ENCODE data around the gene ATP6V0E2. TPM values are rescaled to one million over a fixed set of nuclear protein-coding genes. Genes with fewer than 3 reads are reported as not detected.

Gene ATP6V0E2
- total and polyA plus RNA-seq, 2 experiments from 2014 or later, result 11.6 to 25.6 TPM

GRCh38 chr7:149832332-149833041 is 41.3 kb upstream of the ATP6V0E2 start:
- H3K4me1 ChIP-seq (ENCODE audit: insufficient read depth), result no peaks in the 10 kb centered on the region
- no peak overlapping the region for H3K4me3 ChIP-seq
- no peaks in the 10 kb centered on the region for H3K36me3 ChIP-seq (replicated peaks; ENCODE audit: insufficient read depth, low read depth)
- H3K79me2 ChIP-seq, result no peaks in the 10 kb centered on the region
- H3K27ac ChIP-seq, result no peak overlapping the region
- H4K20me1 ChIP-seq (ENCODE audit: insufficient read depth, poor library complexity, severe bottlenecking), result no peaks in the 10 kb centered on the region
- H2AFZ ChIP-seq, result no peak overlapping the region
- WGBS (ENCODE audit: low lambda C conversion rate, missing lambda C conversion rate), result 80% methylated on average over 13 of the region's 13 CpGs
- no peak for TF ChIP-seq EZH2phosphoT487 (IDR thresholded peaks at IDR 0.05; ENCODE audit: low read depth, severe bottlenecking, unreplicated experiment)
- no peak for TF ChIP-seq EZH2 (IDR thresholded peaks at IDR 0.05; ENCODE audit: borderline replicate concordance)
- H3K9me3 ChIP-seq (ENCODE audit: low read depth), result no peaks in the 10 kb centered on the region
- H3K4me2 ChIP-seq, result no peak overlapping the region
- no peaks in the 10 kb centered on the region for H3K9me2 ChIP-seq (replicated peaks; ENCODE audit: insufficient read depth)
- no peaks in the 10 kb centered on the region for H3K27me3 ChIP-seq
- no peak for DNase-seq (ENCODE audit: low spot score)

- Histone ChIP-seq H3K9me3 (ENCODE audit: low read depth) (no peaks in the 10 kb centered on the region), H3K79me2 (no peaks in the 10 kb centered on the region), H3K4me3 (no peak overlapping the region), H3K36me3 (replicated peaks; ENCODE audit: insufficient read depth, low read depth) (no peaks in the 10 kb centered on the region), H2AFZ (no peak overlapping the region), H3K9me2 (replicated peaks; ENCODE audit: insufficient read depth) (no peaks in the 10 kb centered on the region), H3K4me2 (no peak overlapping the region), H3K27ac (no peak overlapping the region), H4K20me1 (ENCODE audit: insufficient read depth, poor library complexity, severe bottlenecking) (no peaks in the 10 kb centered on the region), H3K27me3 (no peaks in the 10 kb centered on the region), H3K4me1 (ENCODE audit: insufficient read depth) (no peaks in the 10 kb centered on the region)
- WGBS (ENCODE audit: low lambda C conversion rate, missing lambda C conversion rate), result 89% methylated on average over 12 of the region's 12 CpGs
- no peak for DNase-seq (ENCODE audit: low spot score)
- no peak for TF ChIP-seq EZH2 (IDR thresholded peaks at IDR 0.05; ENCODE audit: borderline replicate concordance)
Observed at GRCh38 chr7:149833495-149834130, 40.2 kb upstream of the ATP6V0E2 start.

DNA sequence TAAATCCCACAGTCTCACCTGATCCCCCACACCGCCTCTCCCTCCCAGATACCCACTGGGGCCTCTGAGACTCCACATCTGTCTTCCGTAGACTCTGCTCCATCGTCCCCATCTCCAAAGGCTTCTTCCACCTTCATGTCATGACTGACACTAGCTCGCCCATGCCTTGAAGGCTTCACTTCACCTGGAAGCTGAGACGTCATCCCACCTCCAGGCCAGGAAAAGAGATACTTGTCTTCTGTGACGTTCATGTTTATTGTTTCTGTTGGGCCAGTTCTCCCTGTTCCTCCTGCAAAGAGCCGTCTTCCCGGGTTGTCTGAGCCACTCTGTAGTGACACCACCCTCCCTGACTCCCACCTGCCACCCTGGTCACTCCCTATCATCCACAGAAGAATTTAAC is 39.2 kb upstream of the ATP6V0E2 start:
- 86% methylated on average over 8 of the region's 8 CpGs for WGBS (ENCODE audit: low lambda C conversion rate, missing lambda C conversion rate)
- H3K4me3 ChIP-seq, result no peak overlapping the region
- no peaks in the 10 kb centered on the region for H3K9me3 ChIP-seq (ENCODE audit: low read depth)
- TF ChIP-seq EZH2 (IDR thresholded peaks at IDR 0.05; ENCODE audit: borderline replicate concordance), result no peak
- no peak for TF ChIP-seq EZH2phosphoT487 (IDR thresholded peaks at IDR 0.05; ENCODE audit: low read depth, severe bottlenecking, unreplicated experiment)
- no peak for TF ChIP-seq CTCF (IDR thresholded peaks at IDR 0.05; ENCODE audit: poor library complexity)
- H3K9me2 ChIP-seq (replicated peaks; ENCODE audit: insufficient read depth), result no peaks in the 10 kb centered on the region
- no peak overlapping the region for H3K4me2 ChIP-seq
- H3K27ac ChIP-seq, result no peak overlapping the region
- no peak overlapping the region for H2AFZ ChIP-seq
- H4K20me1 ChIP-seq (ENCODE audit: insufficient read depth, poor library complexity, severe bottlenecking), result peaks cover 5% of the 10 kb centered on the region
- no peaks in the 10 kb centered on the region for H3K36me3 ChIP-seq (replicated peaks; ENCODE audit: insufficient read depth, low read depth)
- H3K79me2 ChIP-seq, result peaks cover 5% of the 10 kb centered on the region
- DNase-seq (ENCODE audit: low spot score), result no peak
- H3K27me3 ChIP-seq, result no peaks in the 10 kb centered on the region
- H3K4me1 ChIP-seq (ENCODE audit: insufficient read depth), result peaks cover 5% of the 10 kb centered on the region

DNA sequence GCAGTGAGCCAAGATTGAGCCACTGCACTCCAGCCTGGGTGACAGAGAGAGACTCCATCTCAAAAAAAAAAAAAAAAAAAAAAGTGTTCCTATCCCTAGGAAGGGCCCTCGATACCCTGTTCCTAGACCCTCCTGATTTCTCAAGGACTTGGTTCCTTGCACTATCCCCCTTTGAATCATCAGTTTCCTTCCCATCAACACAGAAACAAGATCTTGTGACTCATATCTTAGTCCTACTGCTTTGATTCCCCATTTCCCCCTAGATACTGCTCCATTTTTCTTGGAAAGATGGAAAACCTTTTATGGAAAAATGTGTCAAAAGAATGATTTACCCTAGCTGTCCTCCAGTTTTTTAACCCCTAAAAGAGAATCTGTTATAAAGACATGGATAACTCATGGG is 37.3 kb upstream of the ATP6V0E2 start:
- 87% methylated on average over 1 of the region's 1 CpG for WGBS (ENCODE audit: low lambda C conversion rate, missing lambda C conversion rate)
- Histone ChIP-seq H4K20me1 (ENCODE audit: insufficient read depth, poor library complexity, severe bottlenecking) (peaks cover 8% of the 10 kb centered on the region), H3K27ac (no peak overlapping the region), H3K9me2 (replicated peaks; ENCODE audit: insufficient read depth) (no peaks in the 10 kb centered on the region), H3K4me1 (ENCODE audit: insufficient read depth) (peaks cover 6% of the 10 kb centered on the region), H2AFZ (no peak overlapping the region), H3K9me3 (ENCODE audit: low read depth) (no peaks in the 10 kb centered on the region), H3K27me3 (no peaks in the 10 kb centered on the region), H3K36me3 (replicated peaks; ENCODE audit: insufficient read depth, low read depth) (no peaks in the 10 kb centered on the region), H3K79me2 (peaks cover 10% of the 10 kb centered on the region), H3K4me2 (no peak overlapping the region), H3K4me3 (no peak overlapping the region)
- TF ChIP-seq EZH2 (IDR thresholded peaks at IDR 0.05; ENCODE audit: borderline replicate concordance), result no peak
- no peak for TF ChIP-seq EZH2phosphoT487 (IDR thresholded peaks at IDR 0.05; ENCODE audit: low read depth, severe bottlenecking, unreplicated experiment)
- TF ChIP-seq CTCF (IDR thresholded peaks at IDR 0.05; ENCODE audit: poor library complexity), result no peak
- no peak for DNase-seq (ENCODE audit: low spot score)

Measured in hepatocyte (in vitro differentiated cells).